Measurements from ENCODE around the gene ABCF1. TPM values are rescaled to one million over a fixed set of nuclear protein-coding genes. Genes with fewer than 3 reads are reported as not detected.

The ABCF1 gene
- total and polyA plus RNA-seq, 9 of the 15 experiments (the other 6 are each of a cell fraction or from before 2014, with no cell fraction given) = 41.6 to 193 (median 102) TPM

DNA sequence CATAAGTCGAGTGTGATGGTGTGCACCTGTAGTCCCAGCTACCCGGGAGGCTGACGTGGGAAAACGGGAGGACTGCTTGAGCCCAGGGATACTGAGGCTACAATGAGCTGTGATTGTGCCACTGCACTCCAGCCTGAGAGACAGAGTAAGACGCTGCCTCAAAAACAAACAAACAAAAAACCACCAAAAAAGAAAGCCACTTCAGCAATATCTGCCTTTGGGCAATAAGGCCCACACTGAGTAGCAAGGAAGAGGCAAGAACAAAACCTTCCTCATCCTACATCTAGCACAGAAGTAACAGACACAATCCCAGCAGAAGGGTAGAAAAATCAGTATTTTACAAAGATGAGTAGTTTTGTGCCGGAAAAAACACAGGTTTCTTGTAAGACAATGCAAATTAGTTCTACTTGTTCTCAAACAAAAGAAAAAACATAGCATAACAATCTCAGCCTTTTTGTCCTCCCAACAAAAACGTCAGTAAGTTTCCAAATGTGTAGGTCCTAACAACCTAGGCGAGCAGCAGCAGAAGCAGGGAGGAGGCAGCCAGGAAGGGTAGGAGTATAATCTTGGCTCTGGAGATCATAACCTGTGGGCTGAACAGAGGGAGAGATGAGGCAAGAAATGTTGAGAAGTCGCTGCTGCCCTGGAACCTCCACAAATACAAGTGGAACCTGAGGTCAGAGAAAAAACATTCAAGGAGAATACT lies 40.1 kb downstream of the ABCF1 start:
- Histone ChIP-seq H3K27me3 (ENCODE audit: control insufficient read depth in 2 of 2, insufficient read depth in 2 of 2, low read length in 2 of 2) (no peaks in the 10 kb centered on the region), H3K4me2 (ENCODE audit: insufficient read depth, low read length) (no peak overlapping the region), H3K9me1 (ENCODE audit: control insufficient read depth, insufficient read depth, low read length) (no peaks in the 10 kb centered on the region), H3K9me3 (replicated peaks; ENCODE audit: control insufficient read depth, insufficient read depth, low read depth, low read length) (no peaks in the 10 kb centered on the region), H2AFZ (ENCODE audit: low read depth, low read length) (no peak overlapping the region), H3K27ac (ENCODE audit: extremely low read depth, low read depth, low read length) (no peak overlapping the region), H3K36me3 (ENCODE audit: control insufficient read depth, insufficient read depth, low read length) (peaks cover 87% of the 10 kb centered on the region), H3K9ac (ENCODE audit: insufficient read depth in 1 of 2, low read depth in 2 of 2, low read length in 2 of 2) (no peak overlapping the region), H4K20me1 (replicated peaks; ENCODE audit: control insufficient read depth, insufficient read depth, low read length) (peaks cover 4% of the 10 kb centered on the region; the same call in 1 of the 2 replicates), H3K4me1 (replicated peaks in 1 of 2; ENCODE audit: control insufficient read depth in 2 of 2, insufficient read depth in 2 of 2, low read length in 2 of 2) (peaks cover 0 to 21% of the 10 kb centered on the region in 2 experiments; a peak in 3 of 5 replicates), H3K79me2 (ENCODE audit: control insufficient read depth, insufficient read depth, low read length) (peaks cover 66% of the 10 kb centered on the region), H3K4me3 (no peak overlapping the region)
- ATAC-seq (no peak), FAIRE-seq (no peak), DNase-seq (ENCODE audit: extremely low read depth in 1 of 4, low spot score in 3 of 4) (no peak)
- BruUV-seq (replicated peaks) = no TSS peak
- ChIA-PET CTCF (ENCODE audit: low intra/inter-chr PET ratio) (no interaction called here), POLR2A (interaction anchor here (0.9 to 4.8 kb wide), 8 partner anchors 11 to 70 kb away, joined by 3 to 310 read pairs (median 10); no protein-coding TSS in a partner anchor)
- intact Hi-C loops (cut with micrococcal nuclease) = no loop called here
- 79% methylated on average over 9 of the region's 9 CpGs for WGBS (ENCODE audit: insufficient coverage, low coverage, missing lambda C conversion rate)
- in situ Hi-C loops (cut with MboI) = no loop called here
- no peak for TF ChIP-seq ZNF263 (CRISPR knock-in tag; IDR thresholded peaks at IDR 0.05; ENCODE audit: borderline replicate concordance)
- no peak for TF ChIP-seq CHD1 (IDR thresholded peaks at IDR 0.05; ENCODE audit: low read length)
- no peak for TF ChIP-seq DIDO1 (tag; IDR thresholded peaks at IDR 0.05; ENCODE audit: low read depth)
- TF ChIP-seq POLR2B (IDR thresholded peaks at IDR 0.05; ENCODE audit: low read depth, partially characterized antibody) = peak; percentile 31
- TF ChIP-seq BCLAF1 (IDR thresholded peaks at IDR 0.05; ENCODE audit: borderline replicate concordance in 1 of 2, control insufficient read depth in 1 of 2, low read depth in 2 of 2, low read length in 1 of 2) = 0 out of 4 replicates have a peak, but pooled peaks of 1 of the 2 experiments have one; percentile 31
- no peak for TF ChIP-seq NR2C2 (CRISPR knock-in tag; IDR thresholded peaks at IDR 0.05)
- no peak for TF ChIP-seq NR2C2 (tag; IDR thresholded peaks at IDR 0.05)
- no peak for TF ChIP-seq BACH1 (tag; IDR thresholded peaks at IDR 0.05)
- no peak for TF ChIP-seq SNIP1 (IDR thresholded peaks at IDR 0.05; ENCODE audit: low read depth)
- no peak for TF ChIP-seq ZNF57 (CRISPR knock-in tag; IDR thresholded peaks at IDR 0.05)
- TF ChIP-seq ARHGAP35 (IDR thresholded peaks at IDR 0.05; ENCODE audit: partially characterized antibody) = peak; percentile 30
- TF ChIP-seq, protein P1, sequence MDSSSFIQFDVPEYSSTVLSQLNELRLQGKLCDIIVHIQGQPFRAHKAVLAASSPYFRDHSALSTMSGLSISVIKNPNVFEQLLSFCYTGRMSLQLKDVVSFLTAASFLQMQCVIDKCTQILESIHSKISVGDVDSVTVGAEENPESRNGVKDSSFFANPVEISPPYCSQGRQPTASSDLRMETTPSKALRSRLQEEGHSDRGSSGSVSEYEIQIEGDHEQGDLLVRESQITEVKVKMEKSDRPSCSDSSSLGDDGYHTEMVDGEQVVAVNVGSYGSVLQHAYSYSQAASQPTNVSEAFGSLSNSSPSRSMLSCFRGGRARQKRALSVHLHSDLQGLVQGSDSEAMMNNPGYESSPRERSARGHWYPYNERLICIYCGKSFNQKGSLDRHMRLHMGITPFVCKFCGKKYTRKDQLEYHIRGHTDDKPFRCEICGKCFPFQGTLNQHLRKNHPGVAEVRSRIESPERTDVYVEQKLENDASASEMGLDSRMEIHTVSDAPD (CRISPR knock-in tag; IDR thresholded peaks at IDR 0.05) = no peak
- TF ChIP-seq NFE2L1 (tag; IDR thresholded peaks at IDR 0.05; ENCODE audit: borderline replicate concordance, low read depth) = no peak
- TF ChIP-seq HEY1 (CRISPR knock-in tag; IDR thresholded peaks at IDR 0.05; ENCODE audit: borderline replicate concordance) = no peak
- TF ChIP-seq HDAC1 (IDR thresholded peaks at IDR 0.05) = no peak
- no peak for TF ChIP-seq MCM5 (IDR thresholded peaks at IDR 0.05; ENCODE audit: low read depth)
- TF ChIP-seq POLR2A (conservative IDR thresholded peaks at IDR 0.05) = peak; percentile 55
- no peak for TF ChIP-seq YBX1 (IDR thresholded peaks at IDR 0.05)
- TF ChIP-seq ZNF316 (IDR thresholded peaks at IDR 0.05) = peak; percentile 78
- no peak for TF ChIP-seq ILF3 (IDR thresholded peaks at IDR 0.05; ENCODE audit: borderline replicate concordance)

All from K562 (cell line).